Retinal pigment epithelial cell (primary cell): ENCODE results near the gene WASF2.

ENCODE experiments used
- DNase-seq: peaks from one replicate; pipeline ENCODE4 v3.0.0-alpha.2; 2010; ENCODE audit warnings: low read depth
- H3K4me3 ChIP-seq: 2 replicates; pipeline ENCODE4 v1.5.1; 2011; ENCODE audit warnings: mild to moderate bottlenecking, low read length, control low read depth, moderate library complexity
- CTCF ChIP-seq: conservative IDR thresholded peaks from 2 replicates; pipeline ENCODE4 v1.5.1; 2011; ENCODE audit warnings: low read depth, low read length, control low read depth, inconsistent platforms

Gene WASF2

DNA sequence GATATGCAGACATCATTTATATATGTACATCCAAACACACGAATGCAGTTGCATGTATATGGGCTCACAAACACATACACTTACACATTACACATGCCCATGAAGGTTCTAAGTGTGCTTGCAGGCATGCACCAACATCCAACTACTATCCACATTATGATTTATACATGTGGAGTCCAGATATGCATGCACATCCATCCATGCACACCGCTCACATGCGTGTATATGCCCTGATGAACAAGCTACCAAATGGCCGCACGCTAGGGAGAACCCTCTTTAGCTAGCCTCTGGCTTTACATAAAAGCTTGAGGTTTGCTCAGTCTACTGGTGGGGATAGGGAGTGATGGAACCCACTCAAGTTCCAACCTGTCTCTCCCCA, 89.0 kb downstream of the WASF2 start:
- no peak overlapping the region for H3K4me3 ChIP-seq
- no peak for TF ChIP-seq CTCF
- no peak for DNase-seq

GRCh38 chr1:27400082-27400962, 89.6 kb downstream of the WASF2 start:
- no peak overlapping the region for H3K4me3 ChIP-seq
- DNase-seq: no peak
- TF ChIP-seq CTCF: no peak

GRCh38 chr1:27399251-27400025, 90.5 kb downstream of the WASF2 start:
- no peak overlapping the region for H3K4me3 ChIP-seq
- no peak for DNase-seq
- no peak for TF ChIP-seq CTCF

DNA sequence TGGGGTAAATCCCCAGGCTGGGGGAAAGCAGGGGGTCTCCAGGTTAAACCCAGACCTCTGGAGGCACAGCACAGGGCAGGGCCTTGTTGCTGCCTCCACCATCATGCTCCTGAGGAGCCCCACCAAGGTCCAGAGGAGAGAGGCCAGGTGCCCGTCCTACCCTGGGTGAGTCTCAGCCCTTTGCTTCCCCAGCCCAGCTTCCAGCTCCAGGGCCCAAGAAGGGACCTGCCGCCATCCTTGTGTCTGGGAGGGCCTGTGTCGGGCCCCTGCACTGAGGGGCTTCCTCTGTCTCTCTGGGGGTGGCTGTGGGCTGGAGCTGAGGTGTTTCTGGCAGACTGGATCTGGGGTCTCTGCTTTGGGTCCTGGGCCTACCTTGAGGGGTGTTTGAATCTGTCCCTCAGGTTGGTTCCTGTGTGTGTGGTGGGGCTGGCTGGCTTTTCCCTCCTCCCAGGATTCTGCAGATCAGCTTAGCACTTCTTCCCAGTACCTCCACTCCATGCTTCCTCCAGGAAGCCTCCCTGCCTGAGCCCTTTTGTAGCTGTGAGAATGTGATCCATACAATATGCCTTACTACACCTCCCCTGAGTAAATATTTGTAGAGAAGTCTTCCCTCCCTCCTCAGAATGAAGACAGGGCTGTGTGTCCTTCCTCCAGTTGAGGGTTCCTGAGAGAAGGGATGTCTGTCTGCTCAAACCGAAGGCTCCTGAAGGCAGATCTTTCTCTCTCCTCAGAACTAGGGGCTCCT, 91.4 kb downstream of the WASF2 start:
- no peak for DNase-seq
- no peak for TF ChIP-seq CTCF
- H3K4me3 ChIP-seq: no peak overlapping the region

GRCh38 chr1:27397749-27398148, 92.2 kb downstream of the WASF2 start:
- no peak for DNase-seq
- no peak overlapping the region for H3K4me3 ChIP-seq
- TF ChIP-seq CTCF: no peak

DNA sequence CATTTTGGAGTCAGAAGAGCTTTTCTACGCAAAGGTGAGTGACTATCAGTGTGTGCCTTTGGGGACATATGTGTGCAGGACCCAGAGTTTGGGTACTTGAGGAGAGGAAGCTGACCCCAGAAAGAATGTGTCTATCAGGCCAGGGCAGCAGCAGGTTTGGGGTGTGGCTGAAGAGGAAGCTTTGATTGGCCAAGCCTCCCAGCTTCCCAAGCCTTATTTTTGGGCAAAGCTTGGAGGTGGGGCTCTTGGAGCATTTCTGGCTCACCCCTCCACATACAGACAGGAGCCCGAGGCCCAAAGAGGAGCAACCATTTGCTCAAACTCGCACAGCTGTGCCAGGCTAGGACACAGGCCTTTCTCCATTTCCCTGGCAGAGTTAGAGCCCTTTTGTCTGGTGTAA, 92.9 kb downstream of the WASF2 start:
- DNase-seq: no peak
- H3K4me3 ChIP-seq: no peak overlapping the region
- no peak for TF ChIP-seq CTCF
